GM19452 (cell line): Measurements from ENCODE around the gene MYO6.
"Not testable (repeated sequence)": the region's sequence is repeated elsewhere in the genome, so short reads cannot be mapped to it uniquely, and the experiment has no call there.

Experiments
- ATAC-seq: cut with Tn5 transposase; IDR thresholded peaks from one replicate; pipeline ENCODE4 v1.9.1; 2021; ENCODE audit not compliant: unreplicated experiment

MYO6 gene

DNA sequence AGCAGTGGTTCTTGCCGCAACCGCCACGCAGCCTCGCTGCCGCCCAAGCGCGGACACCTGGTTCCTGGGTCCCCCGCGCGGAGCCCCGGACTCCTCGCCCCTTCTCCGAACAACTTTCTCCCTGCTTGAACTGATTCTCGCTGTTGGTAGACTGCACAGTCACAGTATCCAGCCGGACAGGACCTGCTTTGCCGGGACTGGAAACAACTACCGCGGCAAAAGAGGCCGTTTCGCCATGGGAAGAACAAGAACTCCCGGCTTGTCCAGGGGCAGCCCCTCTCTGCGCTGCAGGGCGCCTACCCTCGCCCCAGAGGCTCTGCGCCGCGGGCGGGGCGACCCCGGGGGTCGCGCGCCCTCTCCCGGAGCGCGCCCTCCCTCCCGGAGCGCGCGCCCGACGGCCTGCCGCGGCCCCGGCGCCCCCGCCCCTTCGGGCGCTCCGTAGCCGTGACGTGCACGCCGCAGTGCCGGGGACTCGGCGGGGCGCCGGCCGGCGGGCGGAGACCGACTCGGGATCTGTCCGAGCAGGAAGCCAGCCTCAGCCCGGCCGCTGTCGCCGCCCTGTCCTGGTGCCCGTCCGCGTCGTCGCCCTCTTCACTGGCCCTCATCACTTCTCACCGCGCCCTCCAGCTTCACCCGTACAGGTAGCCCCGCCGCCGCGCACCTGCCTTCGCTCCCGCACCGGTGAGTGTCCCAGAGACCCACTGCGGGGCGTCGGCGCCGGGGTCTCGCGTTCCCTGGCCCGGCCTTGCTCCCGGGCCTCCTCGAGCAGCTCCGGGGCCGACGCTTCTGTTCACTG lies at the start of gene MYO6:
MYO6 (plus strand) TSS at position 497 of the 796 bp plus-strand sequence. CDS start 68,309 bp downstream, outside the sequence.
- peak; percentile 73 for ATAC-seq

DNA sequence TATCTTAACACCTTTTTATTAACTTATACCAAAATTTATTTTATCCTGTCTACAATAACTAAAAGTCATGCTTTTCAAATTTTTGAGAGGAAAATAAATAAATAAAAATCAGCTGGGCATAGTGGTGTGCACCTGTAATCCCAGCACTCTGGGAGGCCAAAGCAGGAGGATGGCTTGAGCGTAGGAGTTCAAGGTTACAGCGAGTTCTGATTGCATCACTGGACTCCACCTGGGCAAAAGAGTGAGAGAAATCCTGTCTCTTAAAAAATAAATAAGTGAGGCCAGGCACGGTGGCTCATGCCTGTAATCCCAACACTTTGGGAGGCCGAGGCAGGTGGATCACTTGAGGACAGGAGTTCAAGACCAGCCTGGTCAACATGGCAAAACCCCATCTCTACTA lies 40.7 kb upstream of the MYO6 start:
- not testable (repeated sequence) for ATAC-seq

GRCh38 chr6:75711173-75711572 lies 37.9 kb upstream of the MYO6 start:
- ATAC-seq = no peak

DNA sequence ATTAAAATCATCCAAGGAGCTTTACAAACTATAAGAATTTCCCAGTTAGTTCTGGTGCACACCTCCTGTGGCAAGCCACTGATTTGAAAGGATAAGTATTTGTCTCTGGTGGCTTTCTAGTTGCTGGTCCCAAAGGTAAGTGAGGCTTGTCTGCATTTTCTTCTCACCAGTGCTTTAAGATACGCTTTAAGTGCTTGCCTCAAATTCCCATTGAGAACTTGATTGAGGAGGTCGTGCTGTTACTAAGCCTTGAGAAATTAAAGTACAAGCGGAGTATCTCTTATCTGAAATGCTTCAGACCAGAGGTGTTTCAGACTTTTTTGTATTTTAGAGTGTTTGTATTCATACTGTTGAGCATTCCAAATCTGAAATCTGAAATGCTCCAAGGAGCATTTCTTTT lies 29.9 kb upstream of the MYO6 start:
- no peak for ATAC-seq

DNA sequence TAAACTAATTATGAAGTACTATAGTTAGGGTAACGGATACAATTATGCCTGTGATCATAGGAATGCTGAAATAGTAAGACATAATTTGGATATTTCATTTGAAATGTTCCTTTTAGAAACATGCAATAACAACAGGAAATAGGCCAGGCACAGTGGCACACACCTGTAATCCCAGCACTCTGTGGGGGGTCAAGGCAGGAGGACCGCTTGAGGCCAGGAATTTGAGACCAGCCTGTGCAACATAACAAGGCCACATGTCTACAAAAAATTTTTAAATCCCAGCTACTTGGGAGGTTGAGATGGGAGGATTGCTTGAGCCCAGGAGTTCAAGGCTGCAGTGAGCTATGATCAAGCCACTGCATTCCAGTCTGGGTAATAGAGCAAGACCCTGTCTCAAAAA lies 25.7 kb upstream of the MYO6 start:
- ATAC-seq = no peak

- no peak for ATAC-seq
These were observed 21.8 kb upstream of the MYO6 start for GRCh38 chr6:75727206-75727605.

GRCh38 chr6:75731029-75731428 lies 18.0 kb upstream of the MYO6 start:
- not testable (repeated sequence) for ATAC-seq

- ATAC-seq = peak; percentile 91
These were observed 13.4 kb upstream of the MYO6 start for GRCh38 chr6:75735491-75736186.

GRCh38 chr6:75743971-75744370 lies 5.1 kb upstream of the MYO6 start:
- ATAC-seq = no peak

GRCh38 chr6:75745404-75745803 lies 3.6 kb upstream of the MYO6 start:
- no peak for ATAC-seq

- ATAC-seq = no peak
These were observed 2.8 kb upstream of the MYO6 start for GRCh38 chr6:75746221-75746620.

DNA sequence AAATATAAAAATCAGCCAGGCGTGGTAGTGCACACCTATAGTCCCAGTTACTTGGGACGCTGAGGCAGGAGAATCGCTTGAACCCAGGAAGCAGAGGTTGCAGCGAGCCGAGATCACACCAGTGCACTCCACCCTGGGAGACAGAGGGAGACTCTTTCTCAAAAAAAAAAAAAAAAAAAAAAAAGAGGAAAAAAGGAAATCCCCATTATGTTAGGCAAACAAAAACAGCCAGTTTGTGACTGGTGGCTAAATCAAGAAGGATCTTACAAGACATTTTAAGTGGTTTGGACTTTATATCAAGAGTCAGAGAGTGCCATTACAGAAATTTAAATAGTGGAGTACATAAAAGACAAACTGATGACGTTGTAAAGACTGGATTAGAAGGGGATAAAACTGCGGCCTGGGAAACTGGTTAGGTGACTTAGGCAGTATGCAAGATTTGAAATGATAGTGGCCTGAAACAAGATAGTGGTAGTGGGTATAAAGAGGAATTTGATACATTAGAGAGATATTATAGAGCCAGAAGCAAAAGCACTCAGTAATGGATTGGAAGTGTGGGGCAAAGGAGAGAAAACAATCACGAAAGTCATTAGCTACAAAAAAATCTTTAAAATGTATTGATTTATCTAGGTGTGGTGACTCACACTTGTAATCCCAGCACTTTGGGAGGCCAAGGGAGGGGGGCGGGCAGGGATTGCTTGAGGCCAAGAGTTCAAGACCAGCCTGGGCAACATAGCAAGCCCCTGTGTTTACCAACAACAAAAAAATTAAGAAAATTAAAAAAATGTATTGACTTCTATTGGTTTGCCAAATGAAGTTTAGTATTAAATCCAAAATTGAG lies 1.7 kb upstream of the MYO6 start:
- ATAC-seq = no peak

DNA sequence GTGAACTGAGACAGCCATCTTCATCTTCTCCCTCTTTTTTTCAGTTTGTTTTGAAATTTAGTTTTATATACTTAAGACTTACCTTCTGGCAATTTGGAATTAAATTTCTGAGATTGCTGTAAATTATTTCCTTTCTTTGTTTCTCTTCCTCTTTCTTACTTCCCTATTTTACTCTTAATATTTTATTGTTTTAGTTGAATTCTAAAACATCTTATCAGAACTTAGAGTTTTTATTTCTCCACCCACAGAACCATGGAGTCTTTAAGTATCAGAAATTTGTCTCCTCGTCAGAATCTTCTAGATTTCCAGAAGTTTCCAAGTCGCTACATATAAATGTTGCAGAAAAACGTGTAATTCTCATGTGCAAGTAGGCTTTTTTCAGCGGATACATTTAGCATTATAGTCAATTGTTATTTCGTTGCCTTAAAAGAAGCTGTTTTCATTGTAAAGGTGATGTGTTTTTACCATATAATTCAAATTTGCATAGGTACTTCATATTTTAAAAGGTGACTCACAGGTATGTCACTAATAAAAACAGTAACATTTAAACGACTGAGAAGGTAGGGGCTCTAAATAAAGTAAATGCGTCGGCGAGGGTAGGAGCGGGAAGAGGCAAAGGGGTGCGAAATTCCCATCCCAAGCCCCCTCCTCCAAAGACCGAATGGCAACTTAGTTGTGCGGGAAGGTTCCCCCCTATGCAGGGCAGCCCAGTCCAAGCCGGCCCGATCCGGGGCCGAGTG lies 866 bp upstream of the MYO6 start:
- ATAC-seq = no peak

GRCh38 chr6:75751443-75751842 lies 2.4 kb downstream of the MYO6 start:
- ATAC-seq = no peak

DNA sequence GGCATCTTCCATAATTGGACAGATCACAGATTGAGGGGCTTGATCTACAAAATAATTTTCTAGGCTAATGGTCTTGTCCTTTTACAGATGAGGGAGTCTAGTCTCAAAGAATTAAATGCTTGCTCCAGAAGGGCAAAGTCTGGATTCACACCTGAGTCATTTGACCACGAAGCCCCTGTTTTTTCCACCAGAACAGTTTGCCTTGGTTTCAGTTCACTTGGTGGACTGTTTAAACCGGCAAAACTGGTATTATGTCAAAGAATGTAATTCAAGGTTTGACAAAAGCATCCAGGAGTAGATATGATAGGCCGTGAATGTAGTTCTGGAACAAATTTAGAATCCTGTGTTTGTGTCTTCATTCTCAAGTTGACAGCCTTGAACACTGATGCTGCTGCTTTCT lies 3.3 kb downstream of the MYO6 start:
- no peak for ATAC-seq

GRCh38 chr6:75755704-75756103 lies 6.7 kb downstream of the MYO6 start:
- ATAC-seq = no peak

DNA sequence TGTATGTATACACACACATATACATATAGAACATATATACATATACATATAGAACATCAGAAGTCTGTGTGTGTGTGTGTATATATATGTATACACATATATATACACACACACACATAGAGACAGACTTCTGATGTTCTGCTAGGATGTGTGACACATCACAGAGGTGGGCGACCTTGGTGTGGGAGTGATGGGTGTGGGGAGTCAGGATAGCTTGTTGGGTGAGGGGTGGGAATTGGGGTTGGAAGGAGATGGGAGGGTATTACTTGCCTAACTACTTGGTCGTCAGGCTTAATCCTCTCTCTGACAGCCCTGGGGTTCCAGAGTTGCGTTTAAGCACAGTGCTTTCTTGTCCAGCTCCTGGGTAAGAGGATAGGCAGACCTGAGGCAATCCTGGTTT lies 8.3 kb downstream of the MYO6 start:
- no peak for ATAC-seq

DNA sequence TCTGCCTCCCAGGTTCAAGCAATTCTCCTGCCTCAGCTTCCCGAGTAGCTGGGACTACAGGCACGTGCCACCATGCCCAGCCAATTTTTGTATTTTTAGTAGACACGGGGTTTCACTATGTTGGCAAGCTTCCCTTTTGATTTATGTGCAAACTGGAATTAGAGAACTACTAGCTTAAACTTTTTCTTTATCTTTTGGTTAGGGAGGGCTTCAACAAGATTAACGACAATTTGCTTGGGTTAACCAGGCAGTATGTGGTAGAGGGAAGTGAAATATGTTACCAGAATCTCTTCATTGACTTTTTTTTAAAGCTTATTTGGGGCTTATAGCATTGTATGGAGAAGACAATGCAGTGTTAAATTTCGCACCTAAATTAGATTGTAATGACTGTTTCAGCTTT lies 9.0 kb downstream of the MYO6 start:
- ATAC-seq = no peak

GRCh38 chr6:75759207-75759606 lies 10.2 kb downstream of the MYO6 start:
- no peak for ATAC-seq

GRCh38 chr6:75760320-75760719 lies 11.3 kb downstream of the MYO6 start:
- ATAC-seq = no peak

- ATAC-seq = no peak
These were observed 12.4 kb downstream of the MYO6 start for GRCh38 chr6:75761489-75761888.
